ENCODE measurements around the gene ADGRG7.

Gene ADGRG7

DNA sequence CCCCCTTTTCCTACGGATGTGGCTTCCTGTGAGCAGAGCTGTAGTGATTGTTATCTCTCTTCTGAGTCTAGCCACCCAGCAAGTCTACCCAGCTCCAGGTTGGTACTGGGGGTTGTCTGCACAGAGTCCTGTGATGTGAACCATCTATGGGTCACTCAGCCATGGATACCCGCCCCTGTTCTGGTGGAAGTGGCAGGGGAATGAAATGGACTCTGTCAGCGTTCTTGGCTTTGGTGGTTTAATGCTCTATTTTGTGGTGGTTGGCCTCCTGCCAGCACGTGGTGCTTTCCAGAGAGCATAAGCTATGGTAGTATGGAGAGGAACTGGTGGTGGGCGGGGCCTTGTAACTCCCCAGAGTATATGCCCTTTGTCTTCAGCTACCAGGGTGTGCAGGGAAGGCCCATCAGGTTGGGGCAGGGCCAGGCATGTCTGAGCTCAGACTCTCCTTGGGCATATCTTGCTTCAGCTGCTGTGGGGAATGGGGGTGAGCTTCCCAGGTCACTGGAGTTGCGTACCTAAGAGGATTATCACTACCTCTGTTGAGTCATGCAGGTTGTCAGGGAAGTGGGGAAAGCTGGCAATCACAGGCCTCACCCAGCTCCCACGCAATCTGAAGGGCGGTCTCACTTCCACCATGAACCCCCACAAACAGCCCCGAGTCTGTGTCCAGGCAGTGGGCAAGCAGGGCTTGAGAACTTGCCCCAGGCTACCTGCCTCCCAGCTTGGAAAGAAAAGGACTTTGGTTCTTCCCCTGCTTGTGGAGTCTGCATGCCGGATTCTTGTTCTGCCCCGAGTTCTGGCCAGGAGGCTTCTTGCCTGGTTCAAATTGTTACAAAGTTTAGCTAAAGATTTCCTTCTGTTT is 9.0 kb upstream of the ADGRG7 start:
- DNase-seq (ENCODE audit: low spot score) = no peak

DNA sequence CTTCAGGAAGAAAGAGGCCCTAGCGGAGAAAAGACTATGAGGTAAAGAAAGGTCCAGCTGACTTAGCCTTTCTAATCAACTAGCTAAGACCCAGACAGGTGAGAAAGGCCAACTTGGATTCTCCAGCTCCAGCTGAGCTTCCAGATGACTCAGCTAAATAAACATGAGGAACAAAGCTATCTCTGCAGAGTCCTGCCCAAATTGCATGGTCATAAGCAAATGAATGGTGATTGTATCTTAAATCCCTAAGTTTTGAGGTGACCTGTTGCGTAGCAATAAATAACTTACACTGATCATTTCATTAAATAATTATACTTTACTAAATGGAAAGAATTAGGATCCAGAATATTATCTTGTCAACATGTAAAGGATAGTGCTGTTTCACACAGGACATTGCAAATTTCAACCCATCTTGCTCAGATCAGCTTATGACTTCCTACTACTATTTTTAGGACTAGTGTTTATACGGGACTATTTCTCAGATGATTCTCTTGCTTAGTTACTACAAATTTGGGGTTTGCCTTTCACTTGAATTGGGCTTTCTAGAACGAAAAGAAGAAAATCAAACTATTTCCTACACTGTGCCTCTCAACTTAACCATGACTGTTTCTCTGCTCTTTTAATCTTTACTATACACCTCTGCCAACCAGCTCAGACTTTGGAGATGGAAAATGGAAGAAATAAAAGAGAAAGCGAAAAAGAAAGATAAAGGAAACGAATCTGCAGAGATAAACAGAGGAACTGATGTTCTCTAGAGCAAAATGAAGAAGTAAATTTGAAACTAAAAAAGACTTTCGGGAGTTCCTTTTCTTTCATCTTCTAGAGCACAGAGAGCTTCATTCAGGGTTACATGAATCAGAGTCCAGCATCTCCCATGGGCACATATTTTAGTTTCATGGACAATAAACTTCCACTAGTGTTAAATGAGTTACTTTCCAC is 6.6 kb upstream of the ADGRG7 start:
- no peak for DNase-seq (ENCODE audit: low spot score)

DNA sequence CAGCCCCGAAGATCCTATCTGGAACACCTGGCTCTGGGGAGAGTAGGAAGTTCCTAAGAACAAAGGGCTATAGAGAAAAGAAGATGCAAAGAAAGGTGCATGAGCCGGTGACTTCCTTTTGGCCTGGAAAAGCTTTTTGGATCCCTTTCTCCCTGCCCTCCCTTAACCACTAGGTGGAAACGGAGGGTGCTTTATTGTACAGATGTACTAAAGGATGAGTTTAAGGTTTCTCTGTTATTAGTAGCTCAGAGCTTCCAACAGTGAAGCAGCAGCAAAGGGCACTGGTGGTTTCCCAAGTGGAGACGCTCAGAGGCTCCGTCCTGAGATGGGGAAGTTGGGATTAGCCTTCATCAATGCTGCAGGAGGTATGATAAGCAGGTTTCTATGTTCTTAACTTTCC is 5.9 kb upstream of the ADGRG7 start:
- DNase-seq (ENCODE audit: low spot score) = no peak

DNA sequence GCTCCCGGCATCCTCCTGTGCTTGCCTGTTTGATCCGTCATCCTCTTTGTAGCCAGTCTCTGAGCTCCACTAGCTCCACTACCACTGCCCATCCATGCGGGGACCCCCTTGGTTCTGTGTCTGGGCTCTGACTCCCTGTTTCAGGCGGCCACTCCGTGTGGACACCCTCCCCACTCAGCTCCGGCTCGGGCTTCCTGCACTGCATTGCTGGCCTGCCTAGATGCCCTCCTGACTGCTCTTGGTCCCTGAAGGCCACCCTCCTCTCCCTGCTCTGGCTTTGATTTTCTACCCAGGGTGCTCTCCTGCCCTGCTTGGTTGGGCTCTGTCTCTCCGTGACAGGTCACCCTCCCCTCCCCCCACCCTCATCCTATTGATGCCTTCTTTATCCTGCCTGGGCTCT is 4.0 kb upstream of the ADGRG7 start:
- no peak for DNase-seq (ENCODE audit: low spot score)

DNA sequence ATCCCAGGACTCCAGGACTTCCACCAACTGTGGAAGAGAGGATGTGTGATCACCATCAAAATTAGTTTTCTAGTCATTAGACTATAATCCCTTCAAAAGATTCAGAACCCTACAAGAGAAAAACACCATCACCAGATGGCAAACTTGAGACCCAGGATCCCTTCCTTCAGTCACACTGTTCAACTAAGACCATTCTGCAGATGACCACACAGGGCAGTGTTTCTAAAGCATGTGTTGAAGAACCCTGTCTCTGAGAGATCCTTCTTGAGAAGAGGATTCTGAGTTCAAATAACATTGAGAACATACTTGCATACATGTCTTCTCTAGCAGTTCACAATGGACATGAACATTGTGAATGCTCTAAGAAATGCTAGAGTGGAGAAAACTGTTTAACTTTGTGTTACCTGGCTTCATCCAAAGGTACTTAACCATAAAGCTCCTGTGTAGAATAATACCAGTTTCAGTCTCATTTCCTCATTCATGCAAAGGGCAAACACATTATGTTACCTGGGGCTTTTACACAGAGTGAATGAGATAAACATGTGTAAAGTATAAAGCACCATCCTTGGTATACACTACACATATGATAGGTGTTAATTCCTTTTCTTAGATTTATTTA is 2.4 kb upstream of the ADGRG7 start:
- DNase-seq (ENCODE audit: low spot score) = no peak

DNA sequence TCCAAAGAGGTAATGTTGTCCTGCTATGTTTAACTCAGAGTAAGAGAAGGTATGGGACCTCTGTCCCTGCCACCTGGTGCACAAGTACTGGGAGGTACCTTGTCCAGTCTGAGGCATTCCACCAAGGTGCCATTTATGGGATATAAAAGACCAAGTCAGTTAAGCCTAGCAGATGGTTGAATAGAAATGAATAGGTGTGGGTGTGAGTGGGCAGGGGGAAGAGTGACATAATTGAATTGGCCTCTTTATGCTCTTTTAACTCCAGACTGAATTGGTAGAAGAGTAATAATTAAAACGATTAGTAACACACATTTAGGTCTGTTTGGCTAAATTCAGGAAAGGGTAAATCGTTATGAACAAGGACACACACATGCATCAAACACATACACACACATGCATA is 562 bp downstream of the ADGRG7 start:
- DNase-seq (ENCODE audit: low spot score) = no peak

DNA sequence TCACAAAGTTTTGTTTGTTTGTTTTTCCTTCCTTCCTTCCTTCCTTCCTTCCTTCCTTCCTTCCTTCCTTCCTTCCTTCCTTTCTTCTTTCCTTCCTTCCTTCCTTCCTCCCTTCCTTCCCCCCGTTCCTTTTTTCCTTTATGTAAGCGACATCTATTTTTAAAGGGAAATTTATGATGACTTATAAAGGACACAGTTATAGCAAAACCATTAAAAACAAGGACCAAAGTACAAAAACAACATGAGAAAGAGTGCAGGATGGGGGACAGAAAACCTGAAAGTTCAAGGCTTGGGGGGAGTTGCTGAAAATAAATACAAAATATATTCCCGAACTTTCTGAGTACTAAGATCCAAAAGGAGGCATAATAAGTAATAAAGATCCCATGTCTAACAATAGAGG is 1.8 kb downstream of the ADGRG7 start:
- no peak for DNase-seq (ENCODE audit: low spot score)

DNA sequence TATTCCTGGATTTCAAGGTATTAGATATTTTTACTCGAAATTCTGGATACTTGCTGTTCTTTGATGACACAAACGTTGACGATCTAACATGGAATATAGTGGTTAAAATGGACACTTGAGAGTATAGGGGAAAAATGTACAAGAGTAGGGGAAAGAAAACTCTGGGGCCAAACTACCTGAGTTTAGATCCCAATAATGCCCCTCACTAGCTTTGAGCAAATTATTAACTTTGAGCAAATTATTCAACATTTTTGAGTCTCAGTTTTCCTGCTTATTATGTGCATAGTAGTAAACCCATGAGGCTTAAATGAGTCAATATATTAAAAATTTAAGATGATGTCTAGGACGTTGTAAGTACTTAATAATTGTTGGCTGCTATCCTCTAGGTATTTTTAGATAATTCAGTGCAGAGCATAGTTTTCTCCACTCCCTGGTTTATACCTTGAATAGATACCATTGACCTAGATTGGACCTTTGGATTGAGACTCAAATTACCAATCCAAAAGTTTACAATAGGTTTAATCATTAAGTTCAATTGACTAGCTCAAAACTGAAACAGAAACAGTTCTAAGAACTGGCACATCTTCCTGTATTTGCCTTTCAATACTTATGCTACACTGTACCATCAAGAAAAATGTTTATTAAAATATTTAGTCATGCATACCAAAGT is 4.5 kb downstream of the ADGRG7 start:
- no peak for DNase-seq (ENCODE audit: low spot score)

DNA sequence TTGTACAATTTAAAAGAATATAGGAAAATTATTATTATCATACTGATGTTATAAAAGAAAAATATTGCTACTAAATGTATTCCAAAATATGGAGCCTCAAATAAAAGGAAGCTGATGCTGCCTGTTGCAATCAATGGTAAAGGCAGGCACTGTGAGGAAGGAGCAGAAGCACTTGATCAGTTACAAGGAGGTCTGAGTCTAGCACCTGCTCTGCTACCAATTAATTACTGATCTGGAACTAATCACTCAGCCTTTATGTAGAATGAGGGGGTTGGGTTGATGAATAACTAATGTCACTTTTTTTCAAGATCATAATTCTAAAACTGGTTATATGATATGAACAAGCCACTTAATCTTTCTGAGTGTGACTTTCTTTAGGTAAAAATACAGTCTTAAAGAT is 5.5 kb downstream of the ADGRG7 start:
- no peak for DNase-seq (ENCODE audit: low spot score)

DNA sequence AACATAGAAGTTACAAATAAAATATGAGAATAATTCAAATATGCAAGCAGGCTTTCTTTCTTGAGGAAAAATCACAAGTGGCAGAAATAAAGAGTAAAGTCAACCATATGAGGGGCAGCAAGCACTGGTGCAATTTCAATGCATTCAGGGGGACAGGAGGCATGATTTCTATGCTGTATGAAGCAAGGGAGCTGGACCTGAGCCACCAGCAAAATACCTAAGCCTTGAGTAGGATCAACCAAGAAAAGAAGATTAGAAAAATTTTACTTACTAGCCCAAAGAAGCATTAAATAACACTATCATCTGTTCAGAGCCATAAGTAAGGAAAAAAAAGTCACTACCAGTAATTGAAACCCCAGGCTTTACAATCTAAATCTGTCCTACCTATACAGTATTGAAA is 6.3 kb downstream of the ADGRG7 start:
- DNase-seq (ENCODE audit: low spot score) = no peak

DNA sequence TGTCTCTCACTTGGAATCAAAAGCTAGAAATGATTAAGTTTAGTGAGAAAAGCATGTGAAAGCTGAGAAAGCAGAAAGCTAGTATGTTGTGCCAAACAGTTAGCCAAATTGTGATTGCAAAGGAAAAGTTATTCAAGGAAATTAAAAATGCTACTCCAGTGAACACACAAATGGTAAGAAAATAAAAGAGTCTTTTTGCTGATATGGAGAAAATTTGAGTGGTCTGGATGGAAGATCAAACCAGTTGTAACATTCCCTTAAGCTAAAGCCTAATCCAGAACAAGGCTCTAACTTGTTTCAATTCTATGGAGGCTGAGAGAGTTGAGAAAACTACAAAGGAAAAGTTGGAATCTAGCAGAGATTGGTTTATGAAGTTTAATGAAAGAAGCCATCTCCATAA is 11.8 kb downstream of the ADGRG7 start:
- DNase-seq (ENCODE audit: low spot score) = no peak

DNA sequence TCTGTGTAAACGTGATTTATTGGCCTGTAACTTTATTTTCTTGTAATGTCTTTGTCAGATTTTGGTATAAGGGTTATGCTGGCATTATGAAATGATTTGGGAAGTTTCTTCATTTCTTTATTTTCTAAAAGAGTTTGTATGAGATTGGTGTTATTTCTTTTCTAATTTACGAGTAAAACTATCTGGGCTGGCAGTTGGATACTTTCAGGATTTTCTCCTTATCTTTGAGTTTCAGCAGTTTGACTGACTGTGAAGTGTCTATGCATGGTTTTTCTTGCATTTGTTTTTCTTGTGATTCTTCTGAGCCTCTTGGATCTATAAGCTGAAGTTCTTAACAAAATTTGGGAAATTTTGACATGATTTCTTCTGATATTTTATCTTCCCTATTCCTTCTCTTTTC is 18.1 kb downstream of the ADGRG7 start:
- no peak for DNase-seq (ENCODE audit: low spot score)

DNA sequence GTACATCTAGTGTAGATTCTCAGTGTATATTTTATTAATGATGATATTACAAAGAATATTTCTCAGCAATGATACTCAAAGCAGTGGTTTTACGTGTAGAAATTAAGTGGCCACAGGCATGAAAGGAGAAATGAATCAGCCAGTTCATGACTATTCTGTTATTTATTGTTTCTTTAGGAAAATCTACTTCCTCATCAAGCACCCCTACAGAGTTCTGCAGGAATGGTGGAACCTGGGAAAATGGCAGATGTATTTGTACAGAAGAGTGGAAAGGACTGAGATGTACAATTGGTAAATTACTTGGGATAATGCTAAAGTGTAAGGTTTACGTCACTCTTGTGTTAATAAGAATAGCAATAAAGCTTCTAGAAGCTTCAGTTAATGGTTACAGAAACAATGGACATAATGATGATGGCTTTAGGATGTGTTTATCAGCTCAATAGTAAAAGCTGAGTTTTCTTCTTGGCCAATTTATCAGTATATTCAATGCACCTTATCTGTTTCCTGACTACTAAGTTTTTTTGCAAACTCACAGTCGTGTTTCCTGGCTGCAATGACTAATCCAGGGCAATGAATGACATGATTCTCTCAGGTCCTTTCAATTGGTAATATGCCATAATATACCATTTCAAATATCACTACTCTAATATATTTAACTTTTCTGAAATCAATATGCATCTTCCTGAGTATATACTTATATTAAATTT is 20.2 kb downstream of the ADGRG7 start:
- no peak for DNase-seq (ENCODE audit: low spot score)

DNA sequence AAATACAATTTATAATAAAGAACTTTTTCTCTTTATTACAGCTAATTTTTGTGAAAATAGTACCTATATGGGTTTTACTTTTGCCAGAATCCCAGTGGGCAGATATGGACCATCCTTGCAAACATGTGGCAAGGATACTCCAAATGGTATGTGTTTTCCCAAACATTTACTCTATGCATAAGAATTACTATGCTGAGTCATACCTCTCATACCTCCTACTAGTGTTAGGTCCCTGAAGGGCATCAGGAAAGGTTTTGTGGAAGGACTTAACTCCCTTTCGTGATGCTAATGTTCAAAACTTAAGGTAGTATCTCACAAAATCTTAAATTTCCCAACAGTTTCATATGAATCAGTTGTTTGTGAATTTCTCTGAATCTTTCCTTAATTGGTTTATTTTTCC is 21.3 kb downstream of the ADGRG7 start:
- DNase-seq (ENCODE audit: low spot score) = no peak

DNA sequence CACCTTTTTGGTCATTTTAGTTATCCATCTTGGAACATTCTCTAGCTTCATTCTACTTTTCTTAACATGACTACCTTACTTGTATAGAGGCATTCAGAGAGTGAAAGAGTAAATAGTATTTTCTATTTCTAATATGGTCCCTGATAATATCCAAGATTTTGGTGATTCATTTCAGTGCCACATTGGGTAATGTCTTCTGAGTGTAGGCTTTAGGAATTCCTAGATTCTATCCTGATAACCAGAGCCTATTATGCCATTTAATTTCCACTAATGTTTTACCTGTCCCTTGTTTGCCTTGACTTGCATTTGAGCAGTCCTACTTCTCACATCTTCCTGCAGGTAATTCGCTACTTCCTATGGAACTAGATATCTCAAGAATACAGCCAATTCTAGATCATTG is 21.8 kb downstream of the ADGRG7 start:
- no peak for DNase-seq (ENCODE audit: low spot score)

DNA sequence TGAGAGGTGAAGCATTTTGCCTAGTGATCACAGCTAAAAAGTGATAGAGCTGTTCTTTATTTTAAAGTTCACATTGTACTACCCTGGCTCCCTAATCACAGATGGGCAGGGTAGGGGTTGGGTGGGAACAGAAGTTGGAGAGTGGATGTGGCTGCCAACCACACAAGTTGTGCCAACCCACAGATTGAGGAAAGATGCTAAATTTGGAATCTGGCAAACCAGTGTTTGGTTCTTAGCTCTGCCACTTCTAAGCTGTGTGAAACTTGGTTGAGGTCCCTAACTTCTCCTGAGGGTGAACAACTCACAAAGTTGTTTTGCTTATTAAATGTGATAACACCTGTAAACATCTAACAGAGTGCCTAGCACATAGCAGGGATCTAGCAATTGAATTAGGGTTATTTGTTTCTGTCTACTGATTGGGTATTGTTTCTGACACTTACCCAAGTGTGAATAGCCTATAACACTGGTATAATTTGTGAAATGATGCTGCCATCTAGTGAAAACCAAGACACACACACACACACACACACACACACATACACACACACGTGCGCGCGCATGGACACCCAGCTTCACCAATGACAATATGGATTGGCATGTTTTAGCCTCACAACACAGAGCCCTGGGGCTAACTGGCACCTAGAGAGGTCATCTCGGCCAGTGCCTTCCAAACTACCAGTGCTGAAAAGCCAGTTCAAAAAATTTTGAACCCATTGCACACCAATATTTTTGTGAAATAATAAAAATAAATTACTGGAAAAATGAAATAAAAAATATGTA is 25.3 kb downstream of the ADGRG7 start:
- no peak for DNase-seq (ENCODE audit: low spot score)

DNA sequence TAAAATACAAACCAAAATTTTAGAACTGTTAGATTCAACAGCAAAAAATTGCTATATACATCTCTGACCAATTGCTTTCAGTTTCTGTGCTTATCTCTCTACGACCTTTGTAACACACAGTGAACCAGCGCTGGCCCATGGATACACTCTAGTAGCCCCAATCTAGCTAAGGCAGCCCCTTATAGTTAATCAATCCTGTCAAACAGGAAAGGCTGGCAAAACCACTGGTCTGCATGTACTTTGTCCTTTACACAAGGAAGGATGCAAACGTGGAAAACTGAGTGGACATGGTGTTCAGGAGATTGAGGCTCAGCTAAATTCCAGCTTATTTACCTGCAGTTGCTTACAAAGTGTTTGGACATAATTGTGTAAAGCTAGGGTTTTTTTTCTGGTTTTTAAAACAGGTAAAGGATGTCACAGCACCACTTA is 25.9 kb downstream of the ADGRG7 start:
- DNase-seq (ENCODE audit: low spot score) = no peak

DNA sequence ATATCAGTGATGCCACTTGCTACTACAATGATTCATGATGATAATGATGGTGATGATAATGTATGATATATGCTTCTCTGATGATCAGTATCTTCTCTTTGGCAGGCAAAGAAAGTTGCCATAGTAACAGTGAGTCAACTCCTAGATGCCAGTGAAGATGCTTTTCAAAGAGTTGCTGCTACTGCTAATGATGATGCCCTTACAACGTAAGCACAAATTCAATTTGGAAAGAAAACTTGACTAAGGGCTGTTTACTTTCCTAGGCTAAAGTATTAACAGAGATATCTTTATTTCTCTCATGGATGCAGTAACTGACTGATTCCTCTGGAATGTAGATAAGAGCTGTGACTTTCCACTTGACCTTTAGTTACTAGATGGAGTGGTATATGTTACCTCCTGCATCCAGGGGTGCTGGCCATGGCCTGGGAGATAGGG is 27.8 kb downstream of the ADGRG7 start:
- DNase-seq (ENCODE audit: low spot score) = no peak

DNA sequence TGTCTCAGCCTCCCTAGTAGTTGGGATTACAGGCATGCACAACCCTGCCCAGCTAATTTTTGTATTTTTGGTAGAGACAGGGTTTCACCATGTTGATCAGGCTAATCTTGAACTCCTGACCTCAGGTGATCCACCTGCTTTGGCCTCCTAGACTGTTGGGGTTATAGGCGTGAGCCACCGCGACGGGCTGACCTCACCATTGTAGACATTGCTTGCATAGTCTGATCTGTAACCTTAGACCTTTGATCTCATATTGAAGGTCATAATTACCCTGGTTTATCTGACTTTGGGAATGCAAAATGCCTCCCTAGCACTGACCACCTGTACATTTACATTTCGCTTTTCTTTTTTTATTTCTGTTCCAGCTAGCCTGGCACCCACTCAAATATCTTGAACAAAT is 31.2 kb downstream of the ADGRG7 start:
- DNase-seq (ENCODE audit: low spot score) = no peak

DNA sequence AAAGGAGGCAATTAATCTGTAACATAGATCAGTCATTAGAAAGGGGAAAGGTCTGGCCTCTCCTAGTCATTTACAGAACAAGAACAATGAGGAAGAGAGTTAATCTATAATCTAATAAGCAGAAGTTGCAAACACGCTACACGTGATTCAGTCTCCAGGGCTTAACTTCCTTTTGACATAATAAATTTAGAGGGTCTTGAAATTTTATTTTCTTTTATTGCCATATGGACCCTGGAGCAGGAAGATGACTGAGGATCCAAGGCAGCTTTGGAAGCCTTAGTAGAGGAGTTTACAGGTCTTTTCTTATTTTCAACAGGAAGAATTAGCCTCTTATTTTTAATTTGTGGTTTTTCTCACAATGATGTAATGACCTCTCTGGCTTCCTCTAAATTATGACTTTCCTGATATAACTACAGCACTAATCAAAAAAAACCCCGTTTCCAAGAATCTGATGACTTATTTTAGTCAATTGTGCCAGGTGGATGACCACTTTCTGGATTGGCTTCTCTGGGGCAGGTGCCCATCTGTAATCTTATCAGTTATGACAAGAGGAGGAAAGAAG is 32.2 kb downstream of the ADGRG7 start:
- DNase-seq (ENCODE audit: low spot score) = no peak
